Upper lobe of left lung (tissue), 6 donors: ENCODE measurements around the gene FAM83C. TPM values are rescaled to one million over a fixed set of nuclear protein-coding genes. Genes with fewer than 3 reads are reported as not detected.

Source experiments
- ATAC-seq, 2 donors: fragments of 200-7000 bp; cut with Tn5 transposase; one replicate each; pipeline ENCODE4 v1.9.1; 2022; ENCODE audit warnings: mild to moderate bottlenecking in 2 of 2, moderate library complexity in 2 of 2; ENCODE audit not compliant: low FRiP score in 2 of 2
- DNase-seq, 2 donors: peaks; one replicate each; pipeline ENCODE4 v3.0.0-alpha.2; 2019 to 2020
- H3K27ac ChIP-seq, 4 donors: fragments of 200-600 bp; sonication (generic); one replicate each; pipeline ENCODE4 v1.5.1; 2016 to 2019
- H3K27me3 ChIP-seq, 4 donors: fragments of 200-600 bp; sonication (generic); one replicate each; pipeline ENCODE4 v1.5.1; 2017 to 2019
- H3K36me3 ChIP-seq, 4 donors: fragments of 200-600 bp; sonication (generic); one replicate each; pipeline ENCODE4 v1.5.1; 2016 to 2019
- H3K4me1 ChIP-seq, 4 donors: fragments of 200-600 bp; sonication (generic); one replicate each; pipeline ENCODE4 v1.5.1; 2018 to 2019
- H3K4me3 ChIP-seq, 4 donors: fragments of 200-600 bp; sonication (generic); one replicate each; pipeline ENCODE4 v1.5.1; 2017 to 2019; ENCODE audit warnings: mild to moderate bottlenecking in 2 of 4, moderate library complexity in 1 of 4
- H3K9me3 ChIP-seq, 4 donors: fragments of 200-600 bp; sonication (generic); one replicate each; pipeline ENCODE4 v1.5.1; 2018 to 2019
- CTCF ChIP-seq, 6 experiments: fragments of 450-650 bp in 4 of 6; fragments of 200-600 bp in 2 of 6; sonication (generic) in 2 of 6; IDR thresholded peaks; one replicate each; pipeline ENCODE4 v1.5.1; 2016 to 2019; ENCODE audit warnings: antibody characterized with exemption in 6 of 6
- EP300 ChIP-seq, 4 donors: sonication (generic); formaldehyde crosslinking; IDR thresholded peaks; one replicate each; pipeline ENCODE4 v1.5.1; 2017; ENCODE audit warnings: antibody characterized with exemption in 4 of 4, control low read depth in 2 of 4
- POLR2A ChIP-seq, 4 donors: fragments of 450-650 bp; IDR thresholded peaks; one replicate each; pipeline ENCODE4 v1.5.1; 2016 to 2017; ENCODE audit warnings: antibody characterized with exemption in 4 of 4, mild to moderate bottlenecking in 2 of 4
- POLR2AphosphoS5 ChIP-seq, 2 donors: sonication (generic); formaldehyde crosslinking; IDR thresholded peaks; one replicate each; pipeline ENCODE4 v1.5.1; 2017; ENCODE audit warnings: antibody characterized with exemption in 2 of 2
- WGBS, 2 donors: methylation state at CpG; one replicate each; pipeline ENCODE4 v1.1.5; 2017 to 2018; 5-methylcytosine and 5-hydroxymethylcytosine counted together
- total RNA-seq, 6 donors: library from RNA; depleted of rRNA in 4 of 6; stranded (reverse); fragments of >200 nt in 4 of 6; gene quantifications; one replicate each; pipeline versions ENCODE4 v1.1.0 to v1.2.1, GENCODE V29; 2016 to 2021
- donor health status: DM: no; HTN: no; CAD: no; lungs with moderate emphysema.
- donor health status: DM: no; HTN: yes; CAD: no; lungs with severe emphysema.

Gene FAM83C
- total RNA-seq, 6 donors from 2014 or later, result not detected

- TF ChIP-seq EP300 (IDR thresholded peaks at IDR 0.05) (no peak), POLR2AphosphoS5 (IDR thresholded peaks at IDR 0.05) (no peak), CTCF (IDR thresholded peaks at IDR 0.05) (no peak), POLR2A (IDR thresholded peaks at IDR 0.05) (no peak)
- H3K27me3 ChIP-seq, result no peaks in the 10 kb centered on the region
- peaks cover 0 to 9% (median 2%) of the 10 kb centered on the region in 4 donors for H3K4me1 ChIP-seq
- ATAC-seq (no peak), DNase-seq (no peak)
- H3K27ac ChIP-seq, result no peak overlapping the region
- H3K36me3 ChIP-seq, result peaks cover 0 to 3% (median 0%) of the 10 kb centered on the region in 4 donors
- WGBS, 2 donors, result 54 to 59% methylated on average over 3 of the region's 3 CpGs
- H3K9me3 ChIP-seq, result no peaks in the 10 kb centered on the region
- H3K4me3 ChIP-seq, result no peak overlapping the region
These were observed 22.8 kb upstream of the FAM83C start for GRCh38 chr20:35314816-35315631.

- 58 to 74% methylated on average over 1 of the region's 1 CpG for WGBS, 2 donors
- peaks cover 0 to 3% (median 0%) of the 10 kb centered on the region in 4 donors for H3K36me3 ChIP-seq
- H3K9me3 ChIP-seq, result no peaks in the 10 kb centered on the region
- no peak for ATAC-seq
- H3K27ac ChIP-seq, result no peak overlapping the region
- DNase-seq, result no peak
- no peak for TF ChIP-seq EP300 (IDR thresholded peaks at IDR 0.05)
- no peak for TF ChIP-seq POLR2AphosphoS5 (IDR thresholded peaks at IDR 0.05)
- peaks cover 2 to 11% (median 8%) of the 10 kb centered on the region in 4 donors for H3K4me1 ChIP-seq
- no peaks in the 10 kb centered on the region for H3K27me3 ChIP-seq
- no peak overlapping the region for H3K4me3 ChIP-seq
These were observed 20.1 kb upstream of the FAM83C start for GRCh38 chr20:35312318-35312717.

GRCh38 chr20:35311822-35312221 lies 19.6 kb upstream of the FAM83C start:
- Histone ChIP-seq H3K27me3 (no peaks in the 10 kb centered on the region), H3K9me3 (no peaks in the 10 kb centered on the region), H3K4me1 (peaks cover 7 to 16% (median 11%) of the 10 kb centered on the region in 4 donors), H3K27ac (no peak overlapping the region), H3K4me3 (no peak overlapping the region), H3K36me3 (peaks cover 0 to 3% (median 0%) of the 10 kb centered on the region in 4 donors)
- DNase-seq, result no peak
- no peak for ATAC-seq
- 91 to 96% methylated on average over 5 of the region's 5 CpGs for WGBS, 2 donors
- TF ChIP-seq POLR2A (IDR thresholded peaks at IDR 0.05), result no peak
- no peak for TF ChIP-seq POLR2AphosphoS5 (IDR thresholded peaks at IDR 0.05)
- no peak for TF ChIP-seq EP300 (IDR thresholded peaks at IDR 0.05)
- no peak for TF ChIP-seq CTCF (IDR thresholded peaks at IDR 0.05)

GRCh38 chr20:35311409-35311808 lies 19.2 kb upstream of the FAM83C start:
- H3K4me1 ChIP-seq, result peaks cover 9 to 18% (median 13%) of the 10 kb centered on the region in 4 donors
- peaks cover 0 to 3% (median 0%) of the 10 kb centered on the region in 4 donors for H3K36me3 ChIP-seq
- no peak for TF ChIP-seq CTCF (IDR thresholded peaks at IDR 0.05)
- no peak for TF ChIP-seq POLR2A (IDR thresholded peaks at IDR 0.05)
- no peak for TF ChIP-seq POLR2AphosphoS5 (IDR thresholded peaks at IDR 0.05)
- TF ChIP-seq EP300 (IDR thresholded peaks at IDR 0.05), result no peak
- H3K4me3 ChIP-seq, result no peak overlapping the region
- ATAC-seq, result no peak
- no peak overlapping the region for H3K27ac ChIP-seq
- H3K9me3 ChIP-seq, result no peaks in the 10 kb centered on the region
- WGBS, 2 donors, result 78 to 95% methylated on average over 2 of the region's 2 CpGs
- no peak for DNase-seq
- H3K27me3 ChIP-seq, result no peaks in the 10 kb centered on the region

GRCh38 chr20:35307666-35308653 lies 15.7 kb upstream of the FAM83C start:
- ATAC-seq (no peak), DNase-seq (peak in 1 of 2 donors; percentile 81)
- H3K4me1 ChIP-seq, result peaks cover 12 to 22% (median 17%) of the 10 kb centered on the region in 4 donors

More at GRCh38 chr20:35307666-35308653, 15.7 kb upstream of the FAM83C start:
- Histone ChIP-seq H3K9me3 (no peaks in the 10 kb centered on the region), H3K36me3 (peaks cover 0 to 5% (median 5%) of the 10 kb centered on the region in 4 donors), H3K27me3 (no peaks in the 10 kb centered on the region), H3K4me3 (no peak overlapping the region), H3K27ac (peak overlapping the region in 3 of 4 donors; percentile 22 to 44 (median 31))
- TF ChIP-seq POLR2AphosphoS5 (IDR thresholded peaks at IDR 0.05) (no peak), CTCF (IDR thresholded peaks at IDR 0.05) (no peak), EP300 (IDR thresholded peaks at IDR 0.05) (no peak), POLR2A (IDR thresholded peaks at IDR 0.05) (no peak)
- 78 to 80% methylated on average over 11 to 12 of the region's 13 CpGs for WGBS, 2 donors
